Ishikawa (cell line): ENCODE data around the gene RLN3.

Source experiments
- RAD21 ChIP-seq: IDR thresholded peaks from 2 replicates; pipeline ENCODE4 v1.6.1; 2012; ENCODE audit warnings: low read depth
- YY1 ChIP-seq: IDR thresholded peaks from 2 replicates; pipeline ENCODE4 v1.6.1; 2012; ENCODE audit warnings: low read depth

DNA sequence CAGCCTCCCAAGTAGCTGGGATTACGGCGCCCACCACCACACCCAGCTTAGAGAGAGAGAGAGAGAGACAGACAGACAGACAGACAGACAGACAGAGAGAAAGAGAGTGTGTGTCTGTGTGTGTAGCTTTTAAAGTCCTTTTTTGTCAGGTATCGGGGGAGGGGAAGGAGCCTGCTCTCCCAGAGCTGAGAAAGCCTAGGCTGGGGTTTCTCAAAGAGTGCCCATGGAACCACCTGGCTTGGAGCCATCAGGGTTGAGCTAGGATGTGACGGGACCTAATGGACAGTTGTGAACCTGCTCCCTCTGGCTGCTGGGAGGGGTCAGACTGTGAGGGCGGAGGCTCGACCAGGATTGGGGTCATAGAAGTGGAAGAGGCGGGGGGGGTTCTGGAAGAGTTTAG is 38.5 kb upstream of the RLN3 start:
- TF ChIP-seq RAD21 (no peak), YY1 (no peak)
